H1 (cell line): ENCODE measurements around the gene RSPH6A. TPM values are rescaled to one million over a fixed set of nuclear protein-coding genes. Genes with fewer than 3 reads are reported as not detected.
A peak's percentile ranks its signal among the peaks of the same experiment; 100 is the strongest.

Source experiments
- CTCF ChIA-PET: fragments of 300-600 bp; sonication (Branson Sonifier 250); formaldehyde crosslinking; loops from one replicate; lab custom pipeline; 2021; ENCODE audit not compliant: partially characterized antibody; lab: Charles Lee
- POLR2A ChIA-PET: fragments of 300-600 bp; sonication (Branson Sonifier 250); formaldehyde crosslinking; loops from one replicate; lab custom pipeline; 2021; ENCODE audit warnings: inconsistent platforms; ENCODE audit not compliant: partially characterized antibody; lab: Charles Lee
- DNase-seq, 2 experiments: peaks; one replicate each; pipeline versions ENCODE4 v3.0.0 to v3.0.0-alpha.2; 2010 to 2022; ENCODE audit warnings: low spot score in 2 of 2, low read depth in 1 of 2, mixed read lengths in 1 of 2
- FAIRE-seq: peaks from 2 replicates; lab custom pipeline; 2011; peaks lifted over from hg19 to GRCh38; lab: Jason Lieb, UNC
- H2AFZ ChIP-seq: 2 replicates; pipeline ENCODE4 v1.8.1; 2012; ENCODE audit warnings: low read length, inconsistent platforms
- H2AK5ac ChIP-seq: 2 replicates; pipeline ENCODE4 v1.6.1; 2013; ENCODE audit warnings: low read depth, low read length
- H2BK120ac ChIP-seq: replicated peaks from 2 replicates; pipeline ENCODE3; 2013; ENCODE audit warnings: low read depth, low read length, inconsistent platforms
- H2BK12ac ChIP-seq: 2 replicates; pipeline ENCODE4 v1.6.1; 2013; ENCODE audit warnings: low read depth, low read length
- H2BK15ac ChIP-seq: 2 replicates; pipeline ENCODE4 v1.6.1; 2013; ENCODE audit warnings: low read length
- H2BK20ac ChIP-seq: 2 replicates; pipeline ENCODE4 v1.6.1; 2013; ENCODE audit warnings: low read length
- H2BK5ac ChIP-seq: 2 replicates; pipeline ENCODE4 v1.6.1; 2013; ENCODE audit warnings: low read depth, low read length
- H3K14ac ChIP-seq: 2 replicates; pipeline ENCODE4 v1.6.1; 2013; ENCODE audit warnings: inconsistent platforms; ENCODE audit not compliant: insufficient read length
- H3K18ac ChIP-seq: 2 replicates; pipeline ENCODE4 v1.6.1; 2013; ENCODE audit warnings: low read length; ENCODE audit errors: extremely low read depth
- H3K23ac ChIP-seq: 2 replicates; pipeline ENCODE4 v1.6.1; 2013; ENCODE audit warnings: inconsistent platforms; ENCODE audit not compliant: insufficient read length
- H3K23me2 ChIP-seq: 2 replicates; pipeline ENCODE4 v1.6.1; 2013; ENCODE audit warnings: low read depth, low read length
- H3K27ac ChIP-seq: 2 replicates; pipeline ENCODE4 v1.6.1; 2011; ENCODE audit warnings: low read depth, low read length, inconsistent platforms
- H3K27me3 ChIP-seq, 4 experiments: replicated peaks in 1 of 4; 1 replicate in 1 of 4; 2 replicates in 3 of 4; pipeline versions ENCODE4 v1.6.1 to v1.8.1; 2011 to 2013; ENCODE audit warnings: low read length in 3 of 4, mild to moderate bottlenecking in 3 of 4, inconsistent platforms in 2 of 4, mixed read lengths in 2 of 4, moderate library complexity in 1 of 4; ENCODE audit not compliant: control insufficient read depth in 3 of 4, insufficient read depth in 3 of 4; ENCODE audit errors: extremely low read depth in 1 of 4
- H3K36me3 ChIP-seq, 4 experiments: 2 replicates each; pipeline versions ENCODE4 v1.6.1 to v1.8.1; 2011 to 2013; ENCODE audit warnings: mild to moderate bottlenecking in 4 of 4, low read length in 3 of 4, moderate library complexity in 2 of 4, control low read depth in 1 of 4, inconsistent platforms in 1 of 4; ENCODE audit not compliant: insufficient read depth in 4 of 4, control insufficient read depth in 2 of 4
- H3K4ac ChIP-seq: replicated peaks from 2 replicates; pipeline ENCODE3; 2013; ENCODE audit warnings: low read length, low read depth, mixed read lengths, inconsistent platforms; ENCODE audit not compliant: insufficient read length
- H3K4me1 ChIP-seq, 4 experiments: replicated peaks in 1 of 4; 1 replicate in 1 of 4; 2 replicates in 3 of 4; pipeline versions ENCODE4 v1.6.1 to v1.8.1; 2011 to 2013; ENCODE audit warnings: low read length in 3 of 4, inconsistent platforms in 2 of 4, mixed read lengths in 1 of 4; ENCODE audit not compliant: insufficient read depth in 4 of 4, control insufficient read depth in 3 of 4
- H3K4me2 ChIP-seq, 2 experiments: 2 replicates each; pipeline versions ENCODE4 v1.6.1 to v1.8.1; 2011 to 2013; ENCODE audit warnings: low read depth in 2 of 2, low read length in 2 of 2, control low read depth in 1 of 2, inconsistent platforms in 1 of 2, mild to moderate bottlenecking in 1 of 2; ENCODE audit not compliant: insufficient read depth in 1 of 2
- H3K4me3 ChIP-seq, 4 experiments: fragments of 200-600, 300-600 bp in 1 of 4; sonication (generic), shearing (Covaris generic), sonication (Bioruptor Twin) in 1 of 4; 2 replicates each; pipeline versions ENCODE4 v1.5.1 to v1.8.1; 2011 to 2016; ENCODE audit warnings: low read length in 4 of 4, low read depth in 3 of 4, control low read depth in 2 of 4, inconsistent platforms in 2 of 4, mild to moderate bottlenecking in 2 of 4, mixed read lengths in 1 of 4, moderate library complexity in 1 of 4; ENCODE audit not compliant: insufficient read depth in 2 of 4; ENCODE audit errors: extremely low read depth in 1 of 4
- H3K56ac ChIP-seq: replicated peaks from 2 replicates; pipeline ENCODE3; 2013; ENCODE audit warnings: low read depth, mild to moderate bottlenecking, mixed read lengths, low read length, inconsistent platforms; ENCODE audit not compliant: insufficient read length
- H3K79me1 ChIP-seq: 2 replicates; pipeline ENCODE4 v1.6.1; 2013; ENCODE audit warnings: low read depth, low read length, control low read depth
- H3K79me2 ChIP-seq, 2 experiments: 2 replicates each; pipeline versions ENCODE4 v1.6.1 to v1.8.1; 2012 to 2013; ENCODE audit warnings: low read length in 2 of 2, mild to moderate bottlenecking in 2 of 2, inconsistent platforms in 1 of 2; ENCODE audit not compliant: insufficient read depth in 2 of 2, control insufficient read depth in 1 of 2
- H3K9ac ChIP-seq, 4 experiments: replicated peaks in 1 of 4; 1 replicate in 1 of 4; 2 replicates in 3 of 4; pipeline versions ENCODE4 v1.6.1 to v1.8.1; 2011 to 2013; ENCODE audit warnings: low read depth in 3 of 4, low read length in 3 of 4, control low read depth in 2 of 4, mild to moderate bottlenecking in 2 of 4, moderate library complexity in 2 of 4, inconsistent platforms in 1 of 4; ENCODE audit errors: extremely low read depth in 1 of 4
- H3K9me3 ChIP-seq, 2 experiments: 2 replicates each; pipeline versions ENCODE4 v1.6.1 to v1.8.1; 2012 to 2013; ENCODE audit warnings: mild to moderate bottlenecking in 2 of 2, moderate library complexity in 2 of 2, control low read depth in 1 of 2, inconsistent platforms in 1 of 2, low read depth in 1 of 2, low read length in 1 of 2, mixed read lengths in 1 of 2; ENCODE audit not compliant: insufficient read depth in 2 of 2
- H4K20me1 ChIP-seq, 2 experiments: replicated peaks in 1 of 2; 2 replicates each; pipeline versions ENCODE3 to v1.8.1; 2011 to 2013; ENCODE audit warnings: inconsistent platforms in 2 of 2, low read length in 2 of 2, mild to moderate bottlenecking in 1 of 2; ENCODE audit not compliant: insufficient read depth in 2 of 2, control insufficient read depth in 1 of 2
- H4K5ac ChIP-seq: 2 replicates; pipeline ENCODE4 v1.6.1; 2013; ENCODE audit warnings: low read length, low read depth, mixed read lengths, inconsistent platforms; ENCODE audit not compliant: insufficient read length
- H4K8ac ChIP-seq: 2 replicates; pipeline ENCODE4 v1.8.0; 2013; ENCODE audit warnings: mild to moderate bottlenecking, moderate library complexity, low read length, inconsistent platforms; ENCODE audit not compliant: insufficient read depth; ENCODE audit errors: extremely low read depth
- H4K91ac ChIP-seq: replicated peaks from 2 replicates; pipeline ENCODE3; 2013; ENCODE audit warnings: low read length, mixed read lengths, inconsistent platforms; ENCODE audit not compliant: insufficient read length
- KDM5A ChIP-seq: fragments of 200-600 bp; IDR thresholded peaks from 2 replicates; pipeline ENCODE4 v1.7.1; 2012; ENCODE audit warnings: mild to moderate bottlenecking, low read length, inconsistent platforms, mixed read lengths
- POU5F1 ChIP-seq: IDR thresholded peaks from 2 replicates; pipeline ENCODE4 v1.6.1; 2011; ENCODE audit warnings: low read depth, mild to moderate bottlenecking, low read length, moderate library complexity
- SIN3A ChIP-seq, 2 experiments: IDR thresholded peaks in 1 of 2; conservative IDR thresholded peaks in 1 of 2; 2 replicates each; pipeline ENCODE4 v1.6.1; 2011 to 2012; ENCODE audit warnings: low read length in 2 of 2, improper control_type of control experiment in 1 of 2, low read depth in 1 of 2, mild to moderate bottlenecking in 1 of 2
- SIX5 ChIP-seq: IDR thresholded peaks from 2 replicates; pipeline ENCODE4 v1.6.1; 2011; ENCODE audit warnings: mild to moderate bottlenecking, low read depth, low read length
- TBP ChIP-seq: IDR thresholded peaks from 2 replicates; pipeline ENCODE4 v1.6.1; 2011; ENCODE audit warnings: low read depth, low read length, improper control_type of control experiment
- USF2 ChIP-seq: IDR thresholded peaks from 2 replicates; pipeline ENCODE4 v1.6.1; 2011; ENCODE audit warnings: low read length, improper control_type of control experiment
- YY1 ChIP-seq: IDR thresholded peaks from 2 replicates; pipeline ENCODE4 v1.6.1; 2011; ENCODE audit warnings: low read depth, mild to moderate bottlenecking, low read length
- WGBS, 2 experiments: shearing (Covaris generic) in 1 of 2; methylation state at CpG; one replicate each; pipeline versions ENCODE4 v1.1.6 to v1.1.7; 2013 to 2015; ENCODE audit warnings: low lambda C conversion rate in 2 of 2, mixed read lengths in 2 of 2, inconsistent platforms in 1 of 2, low coverage in 1 of 2, missing lambda C conversion rate in 1 of 2; ENCODE audit not compliant: insufficient replicate concordance in 2 of 2, insufficient coverage in 1 of 2, insufficient read length in 1 of 2; ENCODE audit errors: extremely low coverage in 1 of 2, missing lambda C conversion rate in 1 of 2; 5-methylcytosine and 5-hydroxymethylcytosine counted together
- polyA plus RNA-seq, 7 experiments: library from polyadenylated mRNA; depleted of rRNA in 3 of 7; stranded (reverse) in 5 of 7; unstranded in 2 of 7; fragments of >200 nt in 5 of 7; fragments of 200-250 nt in 2 of 7; gene quantifications; 1 replicate in 5 of 7; 2 replicates in 1 of 7; 4 replicates in 1 of 7; pipeline versions ENCODE4 v1.2.1 to v1.2.3, GENCODE V29; 2011 to 2013; ENCODE audit warnings: missing spikeins in 2 of 7, mixed read lengths in 2 of 7
- total RNA-seq: library from RNA; stranded (reverse); fragmentation: NEBNext Ultra II Directional; extraction: Animal tissue kit (Norgen Biotek cat#: 25700); gene quantifications from 2 replicates; pipeline ENCODE4 v1.2.1, GENCODE V29; 2021

The RSPH6A gene
- total and polyA plus RNA-seq, 2 of the 8 experiments (the other 6 are each of a cell fraction or from before 2014, with no cell fraction given): 0.05 to 0.19 TPM

- Histone ChIP-seq H2BK120ac (no peak overlapping the region), H2BK20ac (peak overlapping the region; percentile 21; the same call in 1 of the 2 replicates), H2BK5ac (no peak overlapping the region; the same call in 1 of the 2 replicates), H2BK12ac (no peak overlapping the region; the same call in 1 of the 2 replicates), H4K8ac (peak overlapping the region; percentile 73), H2AFZ (no peak overlapping the region), H3K36me3 (peaks cover 3 to 21% (median 12%) of the 10 kb centered on the region in 4 experiments; a peak in 6 of 8 replicates), H4K5ac (no peak overlapping the region), H4K20me1 (peaks cover 0 to 4% of the 10 kb centered on the region in 2 experiments), H3K9me3 (no peaks in the 10 kb centered on the region), H3K9ac (no peak overlapping the region), H3K4me3 (no peak overlapping the region), H3K4ac (peak overlapping the region; percentile 75), H3K4me1 (peaks cover 0 to 23% (median 20%) of the 10 kb centered on the region in 4 experiments; a peak in 6 of 7 replicates), H3K56ac (no peak overlapping the region), H3K27me3 (no peaks in the 10 kb centered on the region), H3K23me2 (peaks cover 16% of the 10 kb centered on the region), H4K91ac (peak overlapping the region; percentile 47), H3K18ac (no peak overlapping the region), H3K79me2 (no peaks in the 10 kb centered on the region), H2BK15ac (no peak overlapping the region), H2AK5ac (no peak overlapping the region), H3K27ac (no peak overlapping the region), H3K4me2 (peak overlapping the region; percentile 1 to 18; a peak in 1 of 4 replicates), H3K79me1 (no peaks in the 10 kb centered on the region; the same call in 1 of the 2 replicates), H3K14ac (no peak overlapping the region), H3K23ac (no peak overlapping the region)
- POLR2A ChIA-PET: interaction anchor here (1.1 to 12.6 kb wide), 19 partner anchors 8 to 126 kb away, joined by 3 to 175 read pairs (median 4); partner anchors contain the start of genes DMPK, FOXA3, IRF2BP1 and SIX5
- 80% methylated on average over 13 of the region's 19 CpGs; no CpG with 5 or more reads in 1 of the 2 experiments for WGBS, 2 experiments
- DNase-seq (peak in 1 of 2 experiments; percentile 79), FAIRE-seq (no peak)
- CTCF ChIA-PET: interaction anchor here (0.6 to 8.8 kb wide), 23 partner anchors 10 to 659 kb away, joined by 3 to 107 read pairs (median 7); partner anchors contain the start of genes DMPK, DMWD, IRF2BP1 and MYPOP
- TF ChIP-seq USF2 (no peak), TBP (no peak), POU5F1 (no peak), SIX5 (no peak), YY1 (no peak), KDM5A (no peak), SIN3A (conservative IDR thresholded peaks at IDR 0.05 in 1 of 2, IDR thresholded peaks at IDR 0.05 in 1 of 2; ENCODE audit: low read depth in 1 of 2, low read length in 2 of 2) (no peak)
These were observed 2.7 kb upstream of the RSPH6A start for GRCh38 chr19:45817725-45818301.
